ENCODE measurements around the gene MDK. TPM values are rescaled to one million over a fixed set of nuclear protein-coding genes. Genes with fewer than 3 reads are reported as not detected.
A peak's percentile ranks its signal among the peaks of the same experiment; 100 is the strongest.

The MDK gene
- total RNA-seq (6.1 TPM), polyA plus RNA-seq (not detected)

GRCh38 chr11:46381048-46381818 is at the start of gene MDK:
Gene MDK (plus strand): TSS chr11:46381669. CDS start chr11:46382058, 389 bp downstream.
- H3K9me3 Mint-ChIP-seq, result no peaks in the 10 kb centered on the region
- peaks cover 0 to 16% (median 0%) of the 10 kb centered on the region in 4 donors for H3K4me1 Mint-ChIP-seq
- Histone ChIP-seq H3K4me1 (ENCODE audit: control insufficient read depth, insufficient read depth, low read length, poor library complexity, severe bottlenecking) (peaks cover 23% of the 10 kb centered on the region), H3K27ac (ENCODE audit: insufficient read depth, low read length, poor library complexity, severe bottlenecking) (peak within 1 kb of the TSS; percentile 57), H3K27me3 (ENCODE audit: control insufficient read depth, insufficient read depth, low read length) (peaks cover 5% of the 10 kb centered on the region), H3K4me3 (ENCODE audit: low read depth, low read length) (no peak within 1 kb of the TSS), H3K9me3 (ENCODE audit: control insufficient read depth in 2 of 2, low read length in 2 of 2) (no peaks in the 10 kb centered on the region), H3K36me3 (ENCODE audit: control insufficient read depth, insufficient read depth, low read length) (peaks cover 13% of the 10 kb centered on the region)
- ATAC-seq (ENCODE audit: low read depth in 2 of 2) (peak in 1 of 2 donors; percentile 1), DNase-seq (no peak)
- H3K36me3 Mint-ChIP-seq, result peaks cover 13% of the 10 kb centered on the region
- peak within 1 kb of the TSS in 2 of 3 donors; percentile 88 to 95 for H3K27ac Mint-ChIP-seq
- peaks cover 24% of the 10 kb centered on the region for H3K27me3 Mint-ChIP-seq
- peak within 1 kb of the TSS; percentile 70 to 92 (median 81) for H3K4me3 Mint-ChIP-seq

- H3K9me3 ChIP-seq (ENCODE audit: control insufficient read depth in 2 of 2, low read length in 2 of 2), result no peaks in the 10 kb centered on the region
- Mint-ChIP-seq H3K9me3 (peaks cover 0 to 1% (median 0%) of the 10 kb centered on the region in 7 donors), H3K4me3 (peak overlapping the region; percentile 64 to 90 (median 85)), H3K27me3 (peaks cover 26% of the 10 kb centered on the region), H3K4me1 (peaks cover 0 to 60% (median 24%) of the 10 kb centered on the region in 4 donors), H3K36me3 (peaks cover 4% of the 10 kb centered on the region), H3K27ac (peak overlapping the region; percentile 72 to 95 (median 81))
- DNase-seq, result no peak
- peak overlapping the region; percentile 14 for H3K27ac ChIP-seq (ENCODE audit: insufficient read depth, low read length, poor library complexity, severe bottlenecking)
- H3K36me3 ChIP-seq (ENCODE audit: control insufficient read depth, insufficient read depth, low read length), result no peaks in the 10 kb centered on the region
- peaks cover 43% of the 10 kb centered on the region for H3K4me1 ChIP-seq (ENCODE audit: control insufficient read depth, insufficient read depth, low read length, poor library complexity, severe bottlenecking)
- peak overlapping the region; percentile 23 for H3K4me3 ChIP-seq (ENCODE audit: low read depth, low read length)
- H3K27me3 ChIP-seq (ENCODE audit: control insufficient read depth, insufficient read depth, low read length), result peaks cover 2% of the 10 kb centered on the region
- no peak for ATAC-seq (ENCODE audit: low read depth in 2 of 2)
These were observed 49.3 kb upstream of the MDK start for GRCh38 chr11:46332093-46332567.

- ATAC-seq (ENCODE audit: low read depth in 2 of 2), result peak; percentile 23 to 35
- H3K4me1 Mint-ChIP-seq, result peaks cover 0 to 63% (median 23%) of the 10 kb centered on the region in 4 donors
- Histone ChIP-seq H3K4me3 (ENCODE audit: low read depth, low read length) (no peak overlapping the region), H3K9me3 (ENCODE audit: control insufficient read depth in 2 of 2, low read length in 2 of 2) (no peaks in the 10 kb centered on the region), H3K36me3 (ENCODE audit: control insufficient read depth, insufficient read depth, low read length) (no peaks in the 10 kb centered on the region), H3K27ac (ENCODE audit: insufficient read depth, low read length, poor library complexity, severe bottlenecking) (peak overlapping the region; percentile 14), H3K27me3 (ENCODE audit: control insufficient read depth, insufficient read depth, low read length) (peaks cover 2% of the 10 kb centered on the region), H3K4me1 (ENCODE audit: control insufficient read depth, insufficient read depth, low read length, poor library complexity, severe bottlenecking) (peaks cover 43% of the 10 kb centered on the region)
- H3K4me3 Mint-ChIP-seq, result peak overlapping the region; percentile 73 to 90 (median 87)
- peaks cover 4% of the 10 kb centered on the region for H3K36me3 Mint-ChIP-seq
- peak overlapping the region; percentile 38 to 87 (median 46) for H3K27ac Mint-ChIP-seq
- H3K27me3 Mint-ChIP-seq, result peaks cover 26% of the 10 kb centered on the region
- DNase-seq, result peak in 1 of 3 donors; percentile 35
- H3K9me3 Mint-ChIP-seq, result peaks cover 0 to 1% (median 0%) of the 10 kb centered on the region in 7 donors
These were observed 48.7 kb upstream of the MDK start for GRCh38 chr11:46332568-46333393.

GRCh38 chr11:46333394-46333947 is 48.0 kb upstream of the MDK start:
- DNase-seq (peak in 2 of 3 donors; percentile 30 to 35), ATAC-seq (ENCODE audit: low read depth in 2 of 2) (peak; percentile 26)
- Mint-ChIP-seq H3K4me1 (peaks cover 0 to 66% (median 23%) of the 10 kb centered on the region in 4 donors), H3K27ac (peak overlapping the region in 2 of 3 donors; percentile 87 to 92), H3K27me3 (peaks cover 28% of the 10 kb centered on the region), H3K4me3 (peak overlapping the region; percentile 73 to 91 (median 87)), H3K36me3 (peaks cover 4% of the 10 kb centered on the region), H3K9me3 (peaks cover 0 to 1% (median 0%) of the 10 kb centered on the region in 7 donors)
- Histone ChIP-seq H3K27me3 (ENCODE audit: control insufficient read depth, insufficient read depth, low read length) (peaks cover 2% of the 10 kb centered on the region), H3K4me3 (ENCODE audit: low read depth, low read length) (peak overlapping the region; percentile 60), H3K36me3 (ENCODE audit: control insufficient read depth, insufficient read depth, low read length) (no peaks in the 10 kb centered on the region), H3K27ac (ENCODE audit: insufficient read depth, low read length, poor library complexity, severe bottlenecking) (no peak overlapping the region), H3K9me3 (ENCODE audit: control insufficient read depth in 2 of 2, low read length in 2 of 2) (no peaks in the 10 kb centered on the region), H3K4me1 (ENCODE audit: control insufficient read depth, insufficient read depth, low read length, poor library complexity, severe bottlenecking) (peaks cover 43% of the 10 kb centered on the region)

- H3K9me3 Mint-ChIP-seq, result peaks cover 0 to 2% (median 0%) of the 10 kb centered on the region in 7 donors
- H3K27me3 Mint-ChIP-seq, result peaks cover 33% of the 10 kb centered on the region
- H3K36me3 ChIP-seq (ENCODE audit: control insufficient read depth, insufficient read depth, low read length), result no peaks in the 10 kb centered on the region
- peaks cover 0 to 70% (median 24%) of the 10 kb centered on the region in 4 donors for H3K4me1 Mint-ChIP-seq
- peak overlapping the region in 1 of 3 donors; percentile 92 for H3K27ac Mint-ChIP-seq
- H3K27ac ChIP-seq (ENCODE audit: insufficient read depth, low read length, poor library complexity, severe bottlenecking), result no peak overlapping the region
- H3K4me1 ChIP-seq (ENCODE audit: control insufficient read depth, insufficient read depth, low read length, poor library complexity, severe bottlenecking), result peaks cover 43% of the 10 kb centered on the region
- DNase-seq (no peak), ATAC-seq (ENCODE audit: low read depth in 2 of 2) (no peak)
- H3K36me3 Mint-ChIP-seq, result peaks cover 4% of the 10 kb centered on the region
- H3K9me3 ChIP-seq (ENCODE audit: control insufficient read depth in 2 of 2, low read length in 2 of 2), result no peaks in the 10 kb centered on the region
- no peak overlapping the region for H3K4me3 ChIP-seq (ENCODE audit: low read depth, low read length)
- H3K4me3 Mint-ChIP-seq, result peak overlapping the region; percentile 73 to 91 (median 87)
- peaks cover 2% of the 10 kb centered on the region for H3K27me3 ChIP-seq (ENCODE audit: control insufficient read depth, insufficient read depth, low read length)
These were observed 47.3 kb upstream of the MDK start for GRCh38 chr11:46334211-46334610.

- H3K27ac Mint-ChIP-seq, result no peak overlapping the region
- ATAC-seq (ENCODE audit: low read depth in 2 of 2) (no peak), DNase-seq (no peak)
- H3K4me3 Mint-ChIP-seq, result peak overlapping the region in 1 of 4 donors; percentile 70
- Histone ChIP-seq H3K4me1 (ENCODE audit: control insufficient read depth, insufficient read depth, low read length, poor library complexity, severe bottlenecking) (peaks cover 37% of the 10 kb centered on the region), H3K27me3 (ENCODE audit: control insufficient read depth, insufficient read depth, low read length) (peaks cover 2% of the 10 kb centered on the region), H3K36me3 (ENCODE audit: control insufficient read depth, insufficient read depth, low read length) (no peaks in the 10 kb centered on the region), H3K27ac (ENCODE audit: insufficient read depth, low read length, poor library complexity, severe bottlenecking) (no peak overlapping the region), H3K9me3 (ENCODE audit: control insufficient read depth in 2 of 2, low read length in 2 of 2) (no peaks in the 10 kb centered on the region), H3K4me3 (ENCODE audit: low read depth, low read length) (no peak overlapping the region)
- peaks cover 0 to 67% (median 24%) of the 10 kb centered on the region in 4 donors for H3K4me1 Mint-ChIP-seq
- H3K9me3 Mint-ChIP-seq, result peaks cover 0 to 2% (median 0%) of the 10 kb centered on the region in 7 donors
- peaks cover 33% of the 10 kb centered on the region for H3K27me3 Mint-ChIP-seq
- peaks cover 4% of the 10 kb centered on the region for H3K36me3 Mint-ChIP-seq
These were observed 46.2 kb upstream of the MDK start for GRCh38 chr11:46335271-46335670.

All from CD4-positive, CD25-positive, alpha-beta regulatory T cell (primary cell).